GM19324 (cell line): Measurements from ENCODE around the gene CFAP74.

Experiments
- ATAC-seq: cut with Tn5 transposase; IDR thresholded peaks from one replicate; pipeline ENCODE4 v1.9.1; 2021; ENCODE audit warnings: mild to moderate bottlenecking, moderate library complexity; ENCODE audit not compliant: unreplicated experiment, low FRiP score

The CFAP74 gene

GRCh38 chr1:1973716-1974642 is 29.6 kb downstream of the CFAP74 start:
- ATAC-seq: no peak

GRCh38 chr1:1972976-1973715 is 30.4 kb downstream of the CFAP74 start:
- ATAC-seq: no peak

GRCh38 chr1:1971688-1972087 is 31.9 kb downstream of the CFAP74 start:
- no peak for ATAC-seq

- no peak for ATAC-seq
These were observed 32.6 kb downstream of the CFAP74 start for GRCh38 chr1:1971017-1971416.

GRCh38 chr1:1969953-1970716 is 33.5 kb downstream of the CFAP74 start:
- ATAC-seq: no peak

GRCh38 chr1:1969505-1969900 is 34.1 kb downstream of the CFAP74 start:
- ATAC-seq: no peak

GRCh38 chr1:1968767-1969504 is 34.6 kb downstream of the CFAP74 start:
- no peak for ATAC-seq

- ATAC-seq: no peak
These were observed 35.7 kb downstream of the CFAP74 start for GRCh38 chr1:1967879-1968278.

GRCh38 chr1:1967151-1967550 is 36.4 kb downstream of the CFAP74 start:
- no peak for ATAC-seq

- ATAC-seq: no peak
These were observed 37.4 kb downstream of the CFAP74 start for GRCh38 chr1:1966071-1966740.

GRCh38 chr1:1965546-1965945 is 38.0 kb downstream of the CFAP74 start:
- ATAC-seq: no peak

- no peak for ATAC-seq
These were observed 38.8 kb downstream of the CFAP74 start for GRCh38 chr1:1964811-1965210.

GRCh38 chr1:1963570-1963969 is 40.0 kb downstream of the CFAP74 start:
- no peak for ATAC-seq

GRCh38 chr1:1962752-1963151 is 40.8 kb downstream of the CFAP74 start:
- no peak for ATAC-seq

GRCh38 chr1:1960480-1961196 is 42.9 kb downstream of the CFAP74 start:
- ATAC-seq: no peak

GRCh38 chr1:1959840-1960479 is 43.6 kb downstream of the CFAP74 start:
- ATAC-seq: no peak

- no peak for ATAC-seq
These were observed 44.1 kb downstream of the CFAP74 start for GRCh38 chr1:1959459-1959839.

GRCh38 chr1:1958071-1958541 is 45.5 kb downstream of the CFAP74 start:
- ATAC-seq: no peak
